HG03457 (cell line): ENCODE data around the gene FBXO46.

Source experiments
- ATAC-seq: cut with Tn5 transposase; IDR thresholded peaks from one replicate; pipeline ENCODE4 v1.9.1; 2021; ENCODE audit warnings: moderate number of reproducible peaks; ENCODE audit not compliant: unreplicated experiment

FBXO46 gene

GRCh38 chr19:45730368-45731288 lies at the start of gene FBXO46:
Gene FBXO46, minus strand, starts transcription at chr19:45730896. Its CDS starts 17,401 bp downstream, at chr19:45713495.
- peak; percentile 66 for ATAC-seq

GRCh38 chr19:45780146-45780447 lies 49.4 kb upstream of the FBXO46 start:
- ATAC-seq = no peak

GRCh38 chr19:45779231-45780145 lies 48.8 kb upstream of the FBXO46 start:
- ATAC-seq = no peak

GRCh38 chr19:45778010-45778661 lies 47.4 kb upstream of the FBXO46 start:
- ATAC-seq = no peak

- no peak for ATAC-seq
Measured at GRCh38 chr19:45777395-45777961, 46.8 kb upstream of the FBXO46 start.

GRCh38 chr19:45774765-45775164 lies 44.1 kb upstream of the FBXO46 start:
- ATAC-seq = no peak

GRCh38 chr19:45773384-45773783 lies 42.7 kb upstream of the FBXO46 start:
- ATAC-seq = no peak

GRCh38 chr19:45772912-45773311 lies 42.2 kb upstream of the FBXO46 start:
- no peak for ATAC-seq

GRCh38 chr19:45772130-45772840 lies 41.6 kb upstream of the FBXO46 start:
- ATAC-seq = no peak

GRCh38 chr19:45771311-45771933 lies 40.7 kb upstream of the FBXO46 start:
- ATAC-seq = no peak

GRCh38 chr19:45770192-45771101 lies 39.8 kb upstream of the FBXO46 start:
- peak; percentile 31 for ATAC-seq

GRCh38 chr19:45769821-45770191 lies 39.1 kb upstream of the FBXO46 start:
- ATAC-seq = no peak

GRCh38 chr19:45768984-45769782 lies 38.5 kb upstream of the FBXO46 start, which contains the start of gene SIX5:
Gene SIX5, minus strand, starts transcription at chr19:45769252. Its CDS starts 408 bp downstream, at chr19:45768844.
- peak; percentile 46 for ATAC-seq

- ATAC-seq = no peak
Measured at GRCh38 chr19:45768655-45768983, 37.9 kb upstream of the FBXO46 start.

GRCh38 chr19:45767881-45768654 lies 37.4 kb upstream of the FBXO46 start:
- ATAC-seq = no peak

- ATAC-seq = no peak
Measured at GRCh38 chr19:45767410-45767880, 36.7 kb upstream of the FBXO46 start.

GRCh38 chr19:45766869-45767346 lies 36.2 kb upstream of the FBXO46 start:
- no peak for ATAC-seq
